IMR-90 (cell line): Measurements from ENCODE around the gene MARCOL.

Experiments
- CHD1 ChIP-seq: IDR thresholded peaks from 2 replicates; pipeline ENCODE4 v1.6.1; 2012; ENCODE audit warnings: low read depth, low read length, improper control_type of control experiment
- CTCF ChIP-seq: conservative IDR thresholded peaks from 2 replicates; pipeline ENCODE4 v1.5.1; 2012; ENCODE audit warnings: mild to moderate bottlenecking, low read depth, low read length, improper control_type of control experiment
- MAFK ChIP-seq: IDR thresholded peaks from 2 replicates; pipeline ENCODE4 v1.6.1; 2012; ENCODE audit warnings: low read depth, low read length, improper control_type of control experiment
- POLR2A ChIP-seq: IDR thresholded peaks from 2 replicates; pipeline ENCODE4 v1.6.1; 2012; ENCODE audit warnings: mild to moderate bottlenecking, low read depth, low read length
- RAD21 ChIP-seq: IDR thresholded peaks from 2 replicates; pipeline ENCODE4 v1.6.1; 2012; ENCODE audit warnings: low read length, improper control_type of control experiment
- RCOR1 ChIP-seq: IDR thresholded peaks from 2 replicates; pipeline ENCODE4 v1.6.1; 2012; ENCODE audit warnings: mild to moderate bottlenecking, low read length, improper control_type of control experiment; ENCODE audit not compliant: insufficient replicate concordance
- RFX5 ChIP-seq: IDR thresholded peaks from 2 replicates; pipeline ENCODE4 v1.8.0; 2012; ENCODE audit warnings: low read depth, mild to moderate bottlenecking, low read length, moderate library complexity
- SMC3 ChIP-seq: fragments of 150-350 bp; IDR thresholded peaks from 2 replicates; pipeline ENCODE4 v1.6.1; 2016; ENCODE audit warnings: low read depth, mild to moderate bottlenecking, antibody characterized with exemption, low read length, moderate library complexity
- USF2 ChIP-seq: fragments of 150-350 bp; IDR thresholded peaks from 2 replicates; pipeline ENCODE4 v1.6.1; 2017; ENCODE audit warnings: mild to moderate bottlenecking, antibody characterized with exemption, low read length, low read depth

GRCh38 chr5:148268566-148268965 is 30.2 kb downstream of the MARCOL start, which contains the start of gene SPINK13:
- TF ChIP-seq SMC3 (no peak), RCOR1 (no peak), POLR2A (no peak), CTCF (no peak), MAFK (no peak), RAD21 (no peak), USF2 (no peak), CHD1 (no peak), RFX5 (no peak)
